Activated T-cell treated with anti-CD3 and anti-CD28 coated beads for 4 hours (primary cell): ENCODE data around the gene SLC6A6.

Experiments
- DNase-seq: peaks from one replicate; pipeline ENCODE4 v3.0.0-alpha.2; 2020

The SLC6A6 gene

GRCh38 chr3:14373753-14374376 is 28.5 kb upstream of the SLC6A6 start:
- no peak for DNase-seq

DNA sequence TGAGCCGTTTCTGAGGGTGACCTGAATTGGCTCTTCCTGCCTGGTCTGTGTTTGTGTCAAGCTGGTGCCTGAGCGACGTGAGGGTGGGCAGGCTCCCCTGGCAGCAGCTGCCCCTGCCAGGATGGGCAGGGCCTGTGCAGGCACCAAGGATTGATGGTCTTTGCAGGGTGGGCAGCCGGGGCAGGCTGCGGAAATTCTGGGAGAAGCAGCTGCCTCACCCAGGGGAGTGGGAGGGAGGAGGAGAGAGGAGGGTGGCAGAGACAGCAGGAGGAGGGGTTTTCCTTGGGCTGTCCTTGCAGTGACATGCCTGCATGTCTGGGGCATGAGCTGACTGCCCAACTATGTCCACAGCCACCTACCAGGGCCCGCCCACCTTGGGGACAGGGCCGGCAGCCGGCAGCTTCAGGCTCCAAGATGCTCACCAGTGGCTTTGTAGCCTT is 27.9 kb upstream of the SLC6A6 start:
- no peak for DNase-seq

DNA sequence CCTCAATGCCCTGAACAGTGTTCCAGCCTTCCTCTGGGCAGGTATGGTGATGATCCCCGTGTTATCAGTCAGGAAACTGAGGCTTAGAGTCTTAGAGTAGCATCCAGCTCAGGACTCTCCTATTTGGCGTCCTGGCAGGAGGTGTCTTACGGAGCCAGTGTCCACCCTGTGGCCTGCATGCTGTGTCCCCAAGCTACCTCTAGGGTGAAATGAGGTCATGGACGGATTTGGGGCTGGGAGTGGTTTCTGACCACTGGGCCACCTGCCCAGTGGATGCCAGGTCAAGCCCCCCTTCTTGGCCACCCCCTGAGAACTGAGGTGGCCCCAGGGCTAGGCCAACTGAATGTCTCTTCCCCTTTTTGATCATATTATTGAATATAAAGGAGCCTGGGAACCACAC is 27.2 kb upstream of the SLC6A6 start:
- no peak for DNase-seq

DNA sequence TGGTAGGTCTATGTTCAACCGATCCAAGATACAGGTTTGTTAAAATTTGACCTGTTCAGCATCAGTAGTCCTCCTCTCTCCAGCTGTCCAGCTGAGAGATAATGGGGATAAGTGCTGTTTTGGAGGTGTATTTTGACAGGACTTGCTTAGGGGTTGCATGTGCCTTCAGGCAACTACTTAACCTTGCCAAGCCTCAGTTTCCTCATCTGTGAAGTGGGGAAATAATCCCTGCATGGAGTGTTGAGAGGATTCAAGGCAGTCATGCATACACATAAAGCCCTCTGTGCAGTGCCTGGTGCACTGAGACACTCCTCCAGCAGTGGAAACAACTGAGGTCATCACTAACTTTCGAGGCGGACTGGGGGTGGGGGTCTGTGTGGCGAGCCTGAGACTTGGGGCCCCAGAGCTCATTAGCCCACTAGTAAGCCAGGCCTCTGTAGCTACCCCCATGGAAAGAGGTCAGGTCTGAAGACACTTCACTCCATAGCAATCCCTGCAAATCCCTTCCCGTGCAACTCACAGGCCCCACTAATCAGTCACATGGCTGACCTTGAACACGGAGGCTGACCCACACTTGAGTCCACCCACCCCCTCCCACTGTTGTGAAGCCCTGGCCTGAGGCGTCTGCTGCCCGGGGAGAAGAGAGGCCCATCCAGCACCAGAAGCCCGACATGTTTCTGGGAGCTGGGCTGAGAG is 25.9 kb upstream of the SLC6A6 start:
- no peak for DNase-seq

GRCh38 chr3:14377044-14377837 is 25.2 kb upstream of the SLC6A6 start:
- DNase-seq = no peak

DNA sequence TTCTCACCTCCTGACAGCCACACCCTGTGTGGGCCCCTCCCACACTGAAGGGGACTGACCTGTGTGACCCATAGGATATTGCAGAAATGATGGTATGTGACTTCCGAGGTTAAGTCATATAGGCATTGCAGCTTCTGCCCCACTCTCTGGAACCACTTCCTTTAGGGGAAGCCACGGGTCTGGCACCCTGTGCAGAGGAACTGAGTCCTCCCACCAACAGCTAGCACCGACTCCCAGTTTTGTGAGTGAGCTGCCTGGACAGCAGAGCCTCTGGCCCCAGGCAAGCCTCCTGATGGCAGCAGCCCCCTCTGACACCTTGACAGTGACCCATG is 24.6 kb upstream of the SLC6A6 start:
- no peak for DNase-seq

GRCh38 chr3:14378415-14378814 is 24.0 kb upstream of the SLC6A6 start:
- no peak for DNase-seq

DNA sequence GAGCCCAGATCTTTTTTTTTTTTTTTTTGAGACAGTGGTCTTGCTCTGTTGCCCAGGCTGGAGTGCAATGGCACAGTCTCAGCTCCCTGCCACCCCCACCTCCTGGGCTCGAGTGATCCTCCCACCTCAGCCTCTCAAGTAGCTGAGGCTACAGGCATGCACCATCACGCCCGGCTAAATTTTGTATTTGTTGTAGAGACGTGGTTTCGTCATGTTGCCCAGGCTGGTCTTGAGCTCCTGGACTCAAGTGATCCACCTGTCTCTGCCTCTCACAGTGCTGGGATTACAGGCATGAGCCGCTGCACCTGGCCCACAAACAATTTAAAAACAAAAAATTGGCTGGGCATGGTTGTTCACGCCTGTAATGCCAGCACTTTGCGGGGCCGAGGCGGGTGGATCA is 22.6 kb upstream of the SLC6A6 start:
- DNase-seq = no peak

DNA sequence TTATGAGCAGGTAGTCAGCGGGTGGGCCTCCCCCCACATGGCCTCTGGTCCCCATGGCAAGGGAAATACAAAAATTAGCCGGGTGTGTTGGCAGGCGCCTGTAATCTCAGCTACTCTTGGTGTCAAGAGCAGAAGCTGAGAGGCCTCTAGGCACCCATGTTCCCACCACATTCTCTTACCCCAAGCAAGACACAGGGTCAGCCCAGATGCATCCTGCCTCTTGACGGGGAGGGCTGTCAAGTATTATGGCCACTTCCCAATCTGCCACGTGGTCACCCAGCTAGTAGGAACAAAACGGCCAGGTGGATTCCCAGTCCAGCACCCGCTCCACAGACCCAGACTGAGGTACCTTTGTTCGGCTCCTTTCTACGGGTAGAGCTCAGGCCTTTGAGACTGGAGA is 16.2 kb upstream of the SLC6A6 start:
- no peak for DNase-seq

DNA sequence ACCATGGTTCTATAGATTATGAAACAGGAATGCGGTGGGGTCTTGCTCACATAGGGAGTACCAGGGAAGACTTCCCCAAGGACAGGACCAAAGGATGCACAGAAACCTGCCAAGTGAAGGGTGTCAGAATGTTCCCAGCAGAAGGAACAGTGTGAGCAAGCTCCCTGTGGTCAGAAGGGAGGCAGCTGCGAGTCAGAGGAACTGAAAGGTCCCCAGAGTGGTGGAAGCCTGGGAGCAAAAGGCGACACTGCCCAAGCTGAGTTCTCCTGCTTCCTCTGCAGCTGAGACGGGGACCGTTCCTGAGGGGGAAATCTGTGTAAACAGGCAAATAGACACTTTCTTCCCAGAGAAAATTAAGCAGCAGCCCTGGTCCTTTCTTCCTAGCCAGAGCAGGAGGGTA is 14.2 kb upstream of the SLC6A6 start:
- DNase-seq = no peak

- no peak for DNase-seq
These were observed 13.2 kb upstream of the SLC6A6 start for GRCh38 chr3:14389166-14389606.

GRCh38 chr3:14389716-14390115 is 12.7 kb upstream of the SLC6A6 start:
- no peak for DNase-seq

- DNase-seq = no peak
These were observed 11.4 kb upstream of the SLC6A6 start for GRCh38 chr3:14391033-14391432.

GRCh38 chr3:14392231-14392630 is 10.2 kb upstream of the SLC6A6 start:
- DNase-seq = no peak

GRCh38 chr3:14392803-14393319 is 9.5 kb upstream of the SLC6A6 start:
- no peak for DNase-seq

GRCh38 chr3:14393440-14394106 is 8.8 kb upstream of the SLC6A6 start:
- DNase-seq = no peak

- no peak for DNase-seq
These were observed 6.2 kb upstream of the SLC6A6 start for GRCh38 chr3:14396031-14396692.

- DNase-seq = no peak
These were observed 5.4 kb upstream of the SLC6A6 start for GRCh38 chr3:14397046-14397445.

GRCh38 chr3:14397531-14397930 is 4.9 kb upstream of the SLC6A6 start:
- DNase-seq = no peak

DNA sequence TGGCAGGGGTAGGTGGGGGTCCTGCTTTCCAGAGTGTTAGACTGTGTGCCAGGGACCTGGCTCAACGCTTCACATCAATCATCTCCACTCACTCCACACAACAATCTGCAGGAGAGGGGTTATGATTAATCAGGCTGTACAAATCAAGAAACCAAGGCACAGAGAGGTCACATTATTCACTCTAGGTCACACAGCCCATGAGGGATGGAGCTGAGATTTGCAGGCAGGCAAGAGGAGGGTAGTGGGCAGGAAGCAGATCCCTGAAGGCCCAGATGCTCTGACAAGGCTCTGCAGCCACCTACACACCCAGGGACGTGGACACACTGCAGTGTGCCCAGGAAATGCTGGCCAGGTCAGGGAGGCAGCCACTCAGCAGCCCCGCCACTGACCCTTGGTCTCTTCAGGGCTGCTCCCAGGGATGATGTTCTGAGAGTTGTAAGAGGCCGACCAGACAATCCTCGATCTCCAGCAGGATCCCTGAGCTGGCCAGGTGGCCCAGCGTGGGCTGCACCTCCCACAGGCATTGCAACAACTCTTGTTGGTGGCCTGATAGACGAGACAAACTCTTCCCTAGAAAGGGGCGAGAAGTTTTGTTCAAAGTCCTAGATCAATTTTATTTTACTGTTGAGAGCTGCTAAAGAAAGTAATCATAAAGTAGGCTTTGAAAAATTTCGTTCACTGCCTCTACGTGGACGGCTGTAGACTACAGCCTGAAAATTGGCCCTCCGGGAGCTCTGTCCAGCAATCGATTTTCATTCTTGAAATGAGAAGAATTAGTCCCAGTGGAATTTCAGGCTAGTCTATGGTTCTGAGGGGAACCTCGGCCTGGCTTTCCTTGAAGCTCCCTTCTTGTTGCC is 4.2 kb upstream of the SLC6A6 start:
- no peak for DNase-seq

DNA sequence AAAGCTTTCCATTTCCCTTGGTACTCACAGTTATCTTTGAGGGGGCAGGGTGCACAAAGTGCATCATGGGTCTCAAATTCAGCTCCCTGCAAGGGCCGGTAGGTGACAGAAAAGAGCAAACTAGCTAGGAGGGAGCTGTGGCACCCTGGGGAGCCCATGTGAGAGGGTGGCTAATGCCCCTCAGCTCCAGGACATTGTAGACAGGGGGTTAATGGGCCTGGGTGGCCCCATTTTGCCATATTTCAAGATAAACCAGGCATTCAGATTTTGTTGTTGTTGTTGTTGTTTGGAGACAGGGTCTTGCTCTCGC is 3.7 kb upstream of the SLC6A6 start:
- DNase-seq = no peak

DNA sequence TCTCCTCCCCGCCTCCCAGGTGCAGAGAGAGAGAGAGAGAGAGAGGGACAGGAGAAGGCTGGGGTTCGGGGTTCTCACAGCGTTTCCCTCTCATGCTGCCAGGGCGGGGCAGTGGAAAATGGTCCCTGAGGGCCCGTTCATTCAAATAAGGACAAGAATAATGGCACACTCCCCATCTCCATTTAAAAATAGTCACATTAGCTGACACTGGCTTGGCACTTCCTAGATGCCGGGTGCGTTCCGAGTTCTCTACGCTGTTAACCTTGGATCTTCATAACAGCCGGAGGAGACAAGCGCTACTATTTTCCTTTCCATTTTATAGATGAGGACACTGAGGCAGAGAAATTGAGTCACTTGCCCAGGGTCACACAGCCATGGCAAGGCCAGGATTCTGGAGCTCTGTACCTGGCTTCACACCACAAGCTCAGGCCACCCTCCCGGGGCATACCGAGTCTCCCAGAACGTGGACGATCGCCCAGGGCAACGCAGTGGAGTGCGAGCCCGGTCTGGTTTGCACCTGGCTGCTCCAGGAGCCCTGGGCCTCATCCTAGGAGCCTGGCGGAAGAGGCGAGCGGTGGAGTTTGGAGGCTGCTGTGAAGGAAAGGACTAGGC is 608 bp upstream of the SLC6A6 start:
- DNase-seq = no peak
